ENCODE data around the gene BICD1. TPM values are rescaled to one million over a fixed set of nuclear protein-coding genes. Genes with fewer than 3 reads are reported as not detected.

BICD1 gene
- polyA plus RNA-seq, 1 experiment: 7.9 TPM

DNA sequence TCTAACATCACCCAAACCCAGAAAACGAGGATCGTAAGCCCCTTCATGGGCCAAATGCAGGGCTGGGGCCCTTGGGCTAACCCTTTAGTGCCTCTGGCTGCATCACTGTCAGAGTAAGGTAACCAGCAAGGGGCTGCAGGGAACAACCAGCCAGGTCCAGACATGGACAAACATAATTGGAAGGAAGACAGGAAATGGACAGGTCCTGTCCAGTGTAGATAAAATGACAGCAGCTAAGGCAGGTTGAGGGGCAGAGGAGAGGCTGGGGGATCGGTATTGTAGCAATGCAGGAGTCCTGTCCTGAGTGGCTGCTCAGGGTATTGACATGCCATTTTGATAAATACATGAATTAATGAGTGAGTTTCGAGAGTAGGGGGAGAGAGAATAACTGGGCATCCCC lies 29.8 kb downstream of the BICD1 start:
- ChIA-PET POLR2A (no interaction called here), CTCF (no interaction called here)
- DNase-seq (ENCODE audit: low read depth): no peak
- no peak overlapping the region for H3K4me3 ChIP-seq (ENCODE audit: low read depth, low read length)
- H3K36me3 ChIP-seq (ENCODE audit: control insufficient read depth, insufficient read depth, low read length): no peaks in the 10 kb centered on the region
- no peak for TF ChIP-seq CTCF (IDR thresholded peaks at IDR 0.05; ENCODE audit: insufficient read depth, low read depth, low read length)
- no peaks in the 10 kb centered on the region for H3K27me3 ChIP-seq (ENCODE audit: control insufficient read depth, insufficient read depth, low read length)

DNA sequence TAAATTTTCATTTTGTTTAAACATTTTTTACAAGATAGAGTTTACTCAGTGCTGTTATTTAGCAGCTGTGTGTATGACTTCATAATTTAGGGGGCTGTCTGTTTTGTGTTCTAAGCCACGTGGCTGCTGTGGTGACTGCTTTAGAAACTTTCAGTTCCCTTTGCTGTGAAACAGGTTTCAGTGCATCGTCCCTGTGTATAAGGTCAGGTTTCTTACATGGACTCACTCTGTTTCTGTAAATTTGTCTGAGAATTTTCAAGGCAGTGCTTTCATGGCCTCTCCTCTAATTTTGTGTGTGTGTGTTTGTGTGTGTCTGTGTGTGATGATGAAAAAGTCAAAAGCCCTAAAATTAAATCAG lies 32.4 kb downstream of the BICD1 start:
- H3K36me3 ChIP-seq (ENCODE audit: control insufficient read depth, insufficient read depth, low read length): no peaks in the 10 kb centered on the region
- H3K4me3 ChIP-seq (ENCODE audit: low read depth, low read length): peak overlapping the region; percentile 32
- no peak for TF ChIP-seq CTCF (IDR thresholded peaks at IDR 0.05; ENCODE audit: insufficient read depth, low read depth, low read length)
- POLR2A ChIA-PET: no interaction called here
- no peaks in the 10 kb centered on the region for H3K27me3 ChIP-seq (ENCODE audit: control insufficient read depth, insufficient read depth, low read length)
- no peak for DNase-seq (ENCODE audit: low read depth)
- CTCF ChIA-PET: interaction anchor here (1.3 to 1.8 kb wide), 2 partner anchors 14 to 79 kb away, joined by 3 to 6 read pairs; no protein-coding TSS in a partner anchor

DNA sequence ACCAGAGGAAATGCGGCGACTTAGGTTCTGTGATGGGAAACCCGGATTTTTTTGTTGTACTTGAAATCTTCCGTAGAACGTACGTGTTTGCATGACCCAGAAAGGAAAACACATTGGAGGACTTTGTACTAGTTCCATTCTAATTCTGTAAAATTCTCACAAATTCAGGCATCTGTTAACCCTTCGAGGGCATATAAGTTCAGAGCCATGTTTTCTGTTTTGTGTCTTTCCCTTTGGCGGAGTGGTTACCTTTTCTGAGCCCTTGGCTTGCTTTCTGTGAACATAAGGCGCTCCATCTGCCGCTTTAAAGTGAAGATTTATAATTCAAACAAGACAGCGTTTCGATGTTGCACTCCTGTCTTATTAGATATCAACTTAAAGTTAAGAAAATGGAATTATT lies 34.2 kb downstream of the BICD1 start:
- POLR2A ChIA-PET: no interaction called here
- CTCF ChIA-PET: no interaction called here
- no peaks in the 10 kb centered on the region for H3K36me3 ChIP-seq (ENCODE audit: control insufficient read depth, insufficient read depth, low read length)
- H3K4me3 ChIP-seq (ENCODE audit: low read depth, low read length): no peak overlapping the region
- DNase-seq (ENCODE audit: low read depth): no peak
- TF ChIP-seq CTCF (IDR thresholded peaks at IDR 0.05; ENCODE audit: insufficient read depth, low read depth, low read length): no peak
- no peaks in the 10 kb centered on the region for H3K27me3 ChIP-seq (ENCODE audit: control insufficient read depth, insufficient read depth, low read length)

- H3K4me3 ChIP-seq (ENCODE audit: low read depth, low read length): no peak overlapping the region
- POLR2A ChIA-PET: no interaction called here
- H3K36me3 ChIP-seq (ENCODE audit: control insufficient read depth, insufficient read depth, low read length): no peaks in the 10 kb centered on the region
- no peak for TF ChIP-seq CTCF (IDR thresholded peaks at IDR 0.05; ENCODE audit: insufficient read depth, low read depth, low read length)
- H3K27me3 ChIP-seq (ENCODE audit: control insufficient read depth, insufficient read depth, low read length): no peaks in the 10 kb centered on the region
- CTCF ChIA-PET: no interaction called here
- no peak for DNase-seq (ENCODE audit: low read depth)
Measured at GRCh38 chr12:32145096-32145495, 38.4 kb downstream of the BICD1 start.

- ChIA-PET POLR2A (no interaction called here), CTCF (no interaction called here)
- H3K4me3 ChIP-seq (ENCODE audit: low read depth, low read length): no peak overlapping the region
- no peak for TF ChIP-seq CTCF (IDR thresholded peaks at IDR 0.05; ENCODE audit: insufficient read depth, low read depth, low read length)
- DNase-seq (ENCODE audit: low read depth): no peak
- H3K36me3 ChIP-seq (ENCODE audit: control insufficient read depth, insufficient read depth, low read length): no peaks in the 10 kb centered on the region
- no peaks in the 10 kb centered on the region for H3K27me3 ChIP-seq (ENCODE audit: control insufficient read depth, insufficient read depth, low read length)
Measured at GRCh38 chr12:32146074-32146873, 39.6 kb downstream of the BICD1 start.
